Keratinocyte (primary cell): ENCODE results near the gene CDYL2. TPM values are rescaled to one million over a fixed set of nuclear protein-coding genes. Genes with fewer than 3 reads are reported as not detected.

Experiments
- DNase-seq: peaks from one replicate; pipeline ENCODE4 v3.0.0-alpha.2; 2011; ENCODE audit warnings: low read depth, missing footprints, low spot score
- FAIRE-seq: peaks from 2 replicates; lab custom pipeline; 2011; peaks lifted over from hg19 to GRCh38; lab: Jason Lieb, UNC
- H2AFZ ChIP-seq: 2 replicates; pipeline ENCODE4 v1.6.0; 2012; ENCODE audit warnings: low read length, control low read depth, inconsistent platforms; ENCODE audit not compliant: control insufficient read depth
- H3K27ac ChIP-seq: 2 replicates; pipeline ENCODE4 v1.5.1; 2011; ENCODE audit warnings: low read length; ENCODE audit not compliant: control insufficient read depth, insufficient read depth
- H3K27me3 ChIP-seq: 3 replicates; pipeline ENCODE4 v1.6.0; 2011; ENCODE audit warnings: low read length; ENCODE audit not compliant: control insufficient read depth, insufficient read depth; ENCODE audit errors: extremely low read depth
- H3K36me3 ChIP-seq, 2 experiments: 2 replicates in 1 of 2; 3 replicates in 1 of 2; pipeline ENCODE4 v1.5.1; 2011; ENCODE audit warnings: low read length in 2 of 2, mild to moderate bottlenecking in 1 of 2; ENCODE audit not compliant: control insufficient read depth in 2 of 2, insufficient read depth in 2 of 2; ENCODE audit errors: extremely low read depth in 1 of 2
- H3K4me1 ChIP-seq: 3 replicates; pipeline ENCODE4 v1.5.1; 2011; ENCODE audit warnings: low read length; ENCODE audit not compliant: control insufficient read depth, insufficient read depth; ENCODE audit errors: extremely low read depth
- H3K4me2 ChIP-seq: 3 replicates; pipeline ENCODE4 v1.6.0; 2011; ENCODE audit warnings: low read depth, low read length; ENCODE audit not compliant: control insufficient read depth, insufficient read depth; ENCODE audit errors: extremely low read depth
- H3K4me3 ChIP-seq, 3 experiments: fragments of 200-600 bp in 1 of 3; sonication (generic) in 1 of 3; 2 replicates in 2 of 3; 3 replicates in 1 of 3; pipeline ENCODE4 v1.5.1; 2011 to 2016; ENCODE audit warnings: low read length in 3 of 3, mild to moderate bottlenecking in 3 of 3, control low read depth in 2 of 3, inconsistent platforms in 1 of 3, low read depth in 1 of 3, mixed read lengths in 1 of 3, mixed run types in 1 of 3, moderate library complexity in 1 of 3; ENCODE audit not compliant: control insufficient read depth in 2 of 3, insufficient read depth in 2 of 3; ENCODE audit errors: extremely low read depth in 1 of 3
- H3K79me2 ChIP-seq: 2 replicates; pipeline ENCODE4 v1.6.0; 2012; ENCODE audit warnings: low read length; ENCODE audit not compliant: control insufficient read depth, insufficient read depth
- H3K9ac ChIP-seq: 3 replicates; pipeline ENCODE4 v1.6.0; 2011; ENCODE audit warnings: low read length; ENCODE audit not compliant: control insufficient read depth, insufficient read depth; ENCODE audit errors: extremely low read depth
- H3K9me1 ChIP-seq: 3 replicates; pipeline ENCODE4 v1.6.0; 2011; ENCODE audit warnings: low read length; ENCODE audit not compliant: control insufficient read depth, insufficient read depth; ENCODE audit errors: extremely low read depth
- H3K9me3 ChIP-seq: 2 replicates; pipeline ENCODE4 v1.5.1; 2012; ENCODE audit warnings: low read depth, low read length; ENCODE audit not compliant: control insufficient read depth
- H4K20me1 ChIP-seq: 3 replicates; pipeline ENCODE4 v1.6.0; 2011; ENCODE audit warnings: low read length; ENCODE audit not compliant: control insufficient read depth, insufficient read depth; ENCODE audit errors: extremely low read depth
- CTCF ChIP-seq, 3 experiments: IDR thresholded peaks in 1 of 3; conservative IDR thresholded peaks in 1 of 3; optimal IDR thresholded peaks in 1 of 3; 2 replicates in 2 of 3; 3 replicates in 1 of 3; pipeline versions ENCODE3 to v1.5.1; 2011; ENCODE audit warnings: low read length in 3 of 3, mild to moderate bottlenecking in 3 of 3, moderate library complexity in 2 of 3, control low read depth in 1 of 3, inconsistent platforms in 1 of 3; ENCODE audit not compliant: insufficient read depth in 2 of 3; ENCODE audit errors: extremely low read depth in 1 of 3
- EZH2 ChIP-seq: IDR thresholded peaks from one replicate; pipeline ENCODE4 v1.6.1; 2012; ENCODE audit warnings: inconsistent platforms, mild to moderate bottlenecking, low read length, moderate library complexity
- dilution Hi-C: fragments of 300-500 bp; cut with MboI; formaldehyde crosslinking; loops from one replicate; pipeline ENCODE4 v1.7.0; 2020; ENCODE audit warnings: low sequenced_read_pairs; ENCODE audit not compliant: extremely low pct_ligation_motif_present
- polyA plus RNA-seq, 5 experiments: library from polyadenylated mRNA; depleted of rRNA in 3 of 5; stranded (reverse) in 3 of 5; stranded (forward) in 1 of 5; unstranded in 1 of 5; fragments of >200 nt; gene quantifications; 1 replicate in 1 of 5; 2 replicates in 3 of 5; 3 replicates in 1 of 5; pipeline versions ENCODE4 v1.2.1 to v1.2.3, GENCODE V29; 2011 to 2012; ENCODE audit warnings: missing spikeins in 2 of 5, low read depth in 1 of 5, low replicate concordance in 1 of 5

Gene CDYL2
- polyA plus RNA-seq, 1 donor (not counting 4 experiments of a cell fraction or from before 2014, with no cell fraction given): 2.0 TPM

GRCh38 chr16:80778703-80779102, 25.7 kb downstream of the CDYL2 start:
- TF ChIP-seq EZH2: no peak
- TF ChIP-seq CTCF (optimal IDR thresholded peaks at IDR 0.05 in 1 of 3, IDR thresholded peaks at IDR 0.05 in 1 of 3, conservative IDR thresholded peaks at IDR 0.05 in 1 of 3; ENCODE audit: extremely low read depth in 1 of 3, insufficient read depth in 2 of 3, low read length in 3 of 3): no peak
- Histone ChIP-seq H3K36me3 (no peaks in the 10 kb centered on the region), H3K4me2 (no peak overlapping the region), H3K27me3 (no peaks in the 10 kb centered on the region), H3K4me1 (no peaks in the 10 kb centered on the region), H2AFZ (no peak overlapping the region), H3K9ac (no peak overlapping the region), H3K4me3 (no peak overlapping the region), H3K9me3 (no peaks in the 10 kb centered on the region), H3K9me1 (no peaks in the 10 kb centered on the region), H4K20me1 (no peaks in the 10 kb centered on the region), H3K27ac (no peak overlapping the region), H3K79me2 (no peaks in the 10 kb centered on the region)
- FAIRE-seq (no peak), DNase-seq (no peak)
- dilution Hi-C loops: no loop called here

- Histone ChIP-seq H3K4me2 (no peak overlapping the region), H3K27ac (no peak overlapping the region), H3K4me3 (no peak overlapping the region), H3K9me3 (no peaks in the 10 kb centered on the region), H2AFZ (no peak overlapping the region), H3K36me3 (no peaks in the 10 kb centered on the region), H3K9me1 (no peaks in the 10 kb centered on the region), H4K20me1 (no peaks in the 10 kb centered on the region), H3K9ac (no peak overlapping the region), H3K27me3 (no peaks in the 10 kb centered on the region), H3K79me2 (no peaks in the 10 kb centered on the region), H3K4me1 (no peaks in the 10 kb centered on the region)
- dilution Hi-C loops: no loop called here
- DNase-seq (no peak), FAIRE-seq (no peak)
- TF ChIP-seq CTCF (optimal IDR thresholded peaks at IDR 0.05 in 1 of 3, IDR thresholded peaks at IDR 0.05 in 1 of 3, conservative IDR thresholded peaks at IDR 0.05 in 1 of 3; ENCODE audit: extremely low read depth in 1 of 3, insufficient read depth in 2 of 3, low read length in 3 of 3): no peak
- no peak for TF ChIP-seq EZH2
Measured at GRCh38 chr16:80776856-80777255, 27.5 kb downstream of the CDYL2 start.
